Colon (tissue), 2 donors: ENCODE results near the gene CAMTA1.

Experiments used
- FAIRE-seq: peaks from 2 replicates; lab custom pipeline; 2012; peaks lifted over from hg19 to GRCh38; lab: Jason Lieb, UNC
- donor health status: control.
- donor health status: control.

CAMTA1 gene

GRCh38 chr1:7477593-7477992 lies 692.3 kb downstream of the CAMTA1 start:
- FAIRE-seq, result no peak

- FAIRE-seq, result no peak
Measured at GRCh38 chr1:7478142-7478790, 693.0 kb downstream of the CAMTA1 start.

DNA sequence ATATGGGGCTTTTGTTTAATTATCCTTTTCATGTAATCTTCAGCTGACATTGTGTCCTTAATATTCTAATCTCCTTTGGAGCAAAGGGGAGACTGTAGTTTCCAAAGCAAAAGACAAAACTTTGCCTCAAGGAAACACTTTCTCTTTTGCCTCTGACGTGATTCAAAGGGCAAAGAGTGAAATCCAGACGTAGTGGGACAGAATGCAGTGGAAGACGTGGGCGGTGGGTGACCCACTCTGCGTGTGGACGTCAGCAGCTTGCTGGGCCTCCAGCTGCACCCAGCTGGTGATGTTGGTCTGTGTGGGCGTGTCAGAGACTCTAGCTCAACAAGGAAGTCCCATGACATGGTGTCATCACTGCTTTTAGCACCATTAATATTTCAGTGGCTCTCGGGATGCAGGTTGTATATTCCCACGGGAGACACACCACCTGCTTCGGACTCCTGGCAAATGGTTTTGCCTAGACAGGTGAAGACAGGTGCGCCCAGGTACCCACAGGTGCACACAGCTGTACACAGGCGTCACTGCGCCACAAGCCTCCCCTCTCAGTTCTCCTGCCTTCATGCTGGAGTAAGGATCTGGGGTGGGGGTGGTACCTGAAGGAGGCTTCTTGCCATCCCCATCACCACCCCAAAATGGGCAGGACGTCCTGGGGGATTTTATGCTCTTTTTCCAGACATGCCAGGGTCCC lies 693.7 kb downstream of the CAMTA1 start:
- no peak for FAIRE-seq

GRCh38 chr1:7479571-7479970 lies 694.3 kb downstream of the CAMTA1 start:
- no peak for FAIRE-seq

DNA sequence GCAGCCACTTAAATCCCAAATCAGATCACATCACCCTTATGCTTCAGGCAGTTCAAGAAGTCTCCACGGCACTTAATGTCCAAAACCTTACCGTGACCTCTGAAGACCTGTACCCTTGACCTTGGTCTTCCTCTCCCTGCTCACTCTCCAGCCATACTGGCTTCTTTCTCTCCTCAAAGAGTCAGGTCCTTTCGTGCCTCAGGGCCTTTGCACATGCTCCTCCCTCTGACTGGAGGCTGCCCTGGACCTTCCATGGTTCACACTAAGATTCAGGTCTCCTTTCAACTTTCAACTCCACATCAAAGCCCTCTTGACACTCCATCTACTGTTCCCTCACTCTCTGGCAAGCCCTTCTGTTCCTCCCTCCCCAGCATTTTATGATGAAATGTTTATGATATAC lies 695.9 kb downstream of the CAMTA1 start:
- FAIRE-seq, result no peak

- no peak for FAIRE-seq
Measured at GRCh38 chr1:7482077-7482476, 696.8 kb downstream of the CAMTA1 start.

- FAIRE-seq, result no peak
Measured at GRCh38 chr1:7482772-7483495, 697.7 kb downstream of the CAMTA1 start.

DNA sequence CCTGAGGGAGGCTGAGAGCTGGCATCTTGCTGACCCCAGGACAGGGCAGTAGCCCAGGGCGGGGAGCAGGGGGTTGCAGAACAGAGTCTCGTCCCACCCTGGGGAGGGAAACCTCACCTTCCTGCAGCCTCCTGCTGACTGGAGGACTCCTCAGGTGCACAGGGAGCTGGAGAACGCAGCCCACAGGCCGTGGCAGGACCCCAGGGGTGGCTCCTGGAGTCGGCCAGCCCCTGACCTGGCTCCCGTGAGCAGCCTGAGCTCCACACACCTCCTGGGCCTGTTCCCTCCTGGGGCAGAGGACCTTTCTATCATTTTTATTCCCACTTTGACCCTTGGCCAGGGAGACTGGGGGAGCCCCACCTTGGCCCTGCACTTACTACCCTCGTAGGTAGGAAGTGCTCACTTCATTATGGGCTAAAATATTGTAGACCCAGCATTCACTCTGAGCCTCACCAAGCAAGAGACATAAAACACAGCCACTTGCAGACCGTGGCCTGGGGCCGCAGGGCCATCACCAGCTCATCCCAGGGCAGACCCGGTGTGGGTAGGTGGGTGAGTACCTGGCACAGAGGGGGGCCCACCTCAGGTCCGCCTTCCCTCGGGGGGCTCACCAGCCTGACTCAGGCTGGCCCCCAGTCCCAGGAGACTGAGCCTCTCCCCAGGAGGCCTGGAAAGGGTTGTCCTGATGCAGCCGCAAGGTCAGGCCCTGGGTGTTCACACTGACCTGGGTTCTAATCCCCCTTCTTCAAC lies 698.6 kb downstream of the CAMTA1 start:
- FAIRE-seq, result no peak

DNA sequence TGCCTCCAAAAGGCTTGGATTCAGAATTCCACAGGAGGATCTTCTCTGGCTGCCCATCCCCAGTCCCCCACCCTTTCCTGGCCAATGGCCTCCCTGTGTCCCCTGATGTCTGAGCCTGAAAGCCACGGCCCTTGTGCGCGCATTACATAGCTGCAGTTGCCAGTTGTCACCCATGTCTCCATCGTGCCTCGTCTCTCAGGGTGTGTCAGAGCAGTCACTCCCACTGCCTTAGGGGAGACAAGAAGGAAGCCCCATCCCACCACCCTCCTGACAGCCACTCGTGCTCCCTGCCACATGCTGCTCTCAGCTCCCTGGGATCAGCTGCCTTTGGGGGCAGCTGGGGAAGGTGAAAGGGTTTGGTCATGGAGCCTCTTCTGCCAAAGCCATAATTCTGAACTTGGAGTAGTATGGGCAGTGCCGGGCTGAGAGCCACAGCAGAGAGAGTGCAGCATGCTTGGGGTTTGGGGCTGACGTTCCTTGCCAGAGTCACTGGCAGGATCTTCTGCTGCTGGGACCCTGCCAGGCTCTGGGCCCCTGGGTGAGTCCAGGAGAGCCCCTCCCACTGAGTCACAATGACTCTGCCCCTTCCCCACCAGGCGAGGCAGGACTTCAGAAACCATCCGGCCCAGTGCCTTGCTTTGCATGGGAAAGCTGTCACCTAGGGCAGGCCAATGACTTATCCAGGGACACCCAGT lies 700.0 kb downstream of the CAMTA1 start:
- FAIRE-seq, result no peak

GRCh38 chr1:7485826-7486225 lies 700.6 kb downstream of the CAMTA1 start:
- no peak for FAIRE-seq

DNA sequence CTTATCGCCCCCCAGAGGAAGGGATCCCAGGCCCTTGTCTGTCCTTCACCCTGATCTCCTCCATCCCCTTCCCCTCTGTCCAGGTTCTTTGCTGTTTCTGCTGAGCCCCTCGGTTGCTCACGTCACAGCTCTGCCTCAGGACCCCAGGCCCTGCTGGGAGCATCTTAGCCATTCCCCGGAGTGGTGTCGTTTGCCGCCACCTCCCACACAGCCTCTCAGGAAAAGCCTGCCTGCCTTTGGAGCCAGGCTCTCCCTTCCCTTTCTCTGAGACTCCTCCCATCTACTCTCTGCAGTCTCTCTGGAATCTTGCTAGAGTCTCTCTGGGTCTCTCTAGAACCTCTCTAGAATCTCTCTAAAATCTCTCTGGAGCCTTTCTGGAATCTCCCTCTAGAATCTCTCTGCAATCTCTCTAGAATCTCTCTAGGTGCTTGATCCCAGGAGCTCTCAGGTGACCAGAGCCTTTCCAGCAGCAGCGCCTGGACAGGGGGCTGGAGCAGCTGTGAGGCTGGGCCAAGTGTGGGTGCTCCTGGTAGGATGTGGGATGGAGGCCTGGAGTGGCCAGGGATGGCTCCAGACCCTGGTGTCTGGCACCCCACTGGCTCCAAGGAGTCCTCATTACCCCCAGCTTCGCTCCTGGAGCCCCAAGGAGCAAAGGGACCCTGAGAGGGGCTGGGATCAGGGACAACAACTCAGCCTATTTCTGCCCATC lies 702.7 kb downstream of the CAMTA1 start:
- FAIRE-seq, result no peak

- FAIRE-seq, result no peak
Measured at GRCh38 chr1:7488475-7488842, 703.2 kb downstream of the CAMTA1 start.

- FAIRE-seq, result no peak
Measured at GRCh38 chr1:7489586-7489985, 704.3 kb downstream of the CAMTA1 start.

DNA sequence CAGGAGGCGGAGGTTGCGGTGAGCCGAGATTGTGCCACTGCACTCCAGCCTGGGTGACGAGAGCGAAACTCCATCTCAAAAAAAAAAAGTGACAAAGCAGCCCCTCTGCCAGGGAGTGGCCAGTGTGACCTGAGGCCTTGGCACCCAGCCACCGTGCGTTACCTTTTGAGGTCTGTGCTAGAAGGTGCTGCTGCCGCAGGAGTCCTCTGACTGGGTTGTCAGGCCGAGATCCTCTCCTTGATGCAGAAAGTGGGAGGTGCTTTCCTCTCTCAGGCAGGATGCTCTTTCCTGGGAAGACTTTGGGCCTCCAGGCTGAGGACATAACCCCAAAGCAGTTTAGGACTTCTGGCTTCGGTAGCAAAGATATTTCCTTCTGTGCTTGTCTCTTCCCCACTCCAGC lies 705.3 kb downstream of the CAMTA1 start:
- no peak for FAIRE-seq

- FAIRE-seq, result no peak
Measured at GRCh38 chr1:7491109-7491817, 706.0 kb downstream of the CAMTA1 start.

- no peak for FAIRE-seq
Measured at GRCh38 chr1:7491818-7492173, 706.5 kb downstream of the CAMTA1 start.

DNA sequence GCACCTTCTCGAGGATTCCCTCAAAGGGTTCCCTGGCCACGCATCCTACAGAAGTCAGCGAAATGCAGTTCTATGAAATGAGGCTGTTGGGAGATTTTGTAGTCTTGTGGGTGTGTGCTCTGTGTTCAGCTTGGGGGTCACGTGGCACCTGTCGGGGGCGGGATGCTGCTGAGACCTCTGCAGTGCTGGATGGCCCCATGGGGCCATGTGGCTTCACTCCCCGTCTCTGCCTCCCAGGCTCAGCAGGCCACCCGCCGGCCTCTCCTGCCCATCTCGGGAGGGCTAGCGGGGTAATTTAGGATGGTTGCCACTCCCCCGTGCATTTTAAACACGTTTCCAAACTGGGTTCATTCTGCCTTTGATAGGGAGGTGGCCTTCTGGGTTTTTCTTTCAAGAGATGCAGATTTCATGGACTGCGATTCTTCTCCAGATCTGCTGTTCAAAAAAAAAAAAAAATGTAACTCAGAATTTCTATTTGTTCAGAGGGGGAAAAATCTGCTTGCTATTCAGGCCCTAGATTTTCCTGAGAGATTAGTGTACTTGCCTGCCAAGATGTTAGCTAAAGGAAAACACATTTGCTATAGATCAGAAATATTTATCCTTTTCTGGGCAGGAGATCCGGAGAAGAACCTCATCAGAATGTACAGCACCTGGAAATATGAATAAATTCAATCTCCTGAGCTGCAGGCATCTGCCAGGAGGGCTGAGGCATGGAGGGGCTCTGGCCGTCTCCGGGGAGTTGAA lies 708.6 kb downstream of the CAMTA1 start:
- FAIRE-seq, result no peak

DNA sequence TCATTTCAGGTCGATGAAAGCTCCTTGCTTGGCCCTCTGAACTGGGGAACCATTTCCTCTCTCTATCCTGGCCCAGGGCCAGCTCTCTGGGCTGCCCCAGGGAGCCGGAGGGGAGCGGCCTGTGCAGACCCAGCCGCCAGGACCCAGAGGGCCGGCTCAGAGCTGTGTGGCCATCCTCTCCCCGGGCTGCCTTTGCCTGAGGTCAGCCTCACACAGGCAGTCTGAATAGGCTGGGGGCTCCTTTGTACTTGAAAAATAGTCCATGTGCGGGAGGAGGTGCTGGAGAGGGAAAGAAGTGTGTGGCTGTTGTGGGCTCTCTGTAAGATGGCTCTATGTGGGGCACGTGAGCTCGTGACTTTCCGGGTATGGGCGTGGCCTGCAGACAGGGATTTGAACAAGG lies 710.7 kb downstream of the CAMTA1 start:
- FAIRE-seq, result no peak

DNA sequence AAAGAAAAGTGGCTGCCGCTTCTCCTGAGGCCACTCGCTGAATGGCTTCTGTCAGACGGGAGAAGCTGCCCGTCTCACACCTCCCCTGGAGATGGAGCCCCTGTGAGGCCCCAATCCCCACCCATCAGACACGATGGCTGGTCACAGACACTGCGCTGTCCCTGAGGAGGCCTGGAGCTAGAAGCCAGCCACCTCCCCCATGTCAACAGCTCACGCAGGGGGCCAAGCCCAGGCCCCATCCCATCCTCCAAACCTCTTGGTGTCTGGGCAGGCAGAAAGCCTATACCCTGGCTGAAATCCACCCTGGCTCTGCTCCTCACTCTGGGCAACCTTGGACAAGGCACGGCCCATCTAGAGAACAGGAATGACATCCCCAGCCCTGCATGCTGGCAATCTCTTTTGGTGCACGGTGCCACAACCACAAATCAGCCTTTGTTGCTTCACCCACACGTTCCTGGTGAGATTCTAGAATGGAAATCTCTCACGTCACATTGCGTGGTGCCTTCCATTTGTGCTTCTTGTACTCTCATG lies 711.9 kb downstream of the CAMTA1 start:
- no peak for FAIRE-seq
